Activated CD8-positive, alpha-beta memory T cell treated with anti-CD3 and anti-CD28 coated beads for 24 hours (primary cell): Measurements from ENCODE around the gene SAMD4B.
"Not testable (repeated sequence)": the region's sequence is repeated elsewhere in the genome, so short reads cannot be mapped to it uniquely, and the experiment has no call there.

Experiments
- DNase-seq: peaks from one replicate; pipeline ENCODE4 v3.0.0-alpha.2; 2020

The SAMD4B gene

DNA sequence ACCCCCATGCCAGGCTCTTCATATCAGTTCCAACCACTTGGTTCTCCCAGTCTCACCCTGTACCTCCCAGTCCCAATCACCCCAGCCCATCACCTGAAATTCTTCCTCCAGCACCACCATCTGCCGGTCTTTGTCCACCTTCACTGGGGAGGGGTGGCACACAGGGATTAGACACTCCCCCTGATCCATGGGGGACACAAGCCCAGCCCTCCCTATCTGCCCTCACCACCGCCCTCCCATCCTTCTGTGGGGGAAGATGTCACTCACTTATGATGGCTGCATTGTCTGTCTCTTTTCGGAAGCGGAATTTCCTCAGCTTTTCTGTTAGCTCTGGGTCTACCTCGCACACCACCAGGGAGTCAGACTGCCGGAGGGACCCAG lies 7.1 kb upstream of the SAMD4B start:
- no peak for DNase-seq

DNA sequence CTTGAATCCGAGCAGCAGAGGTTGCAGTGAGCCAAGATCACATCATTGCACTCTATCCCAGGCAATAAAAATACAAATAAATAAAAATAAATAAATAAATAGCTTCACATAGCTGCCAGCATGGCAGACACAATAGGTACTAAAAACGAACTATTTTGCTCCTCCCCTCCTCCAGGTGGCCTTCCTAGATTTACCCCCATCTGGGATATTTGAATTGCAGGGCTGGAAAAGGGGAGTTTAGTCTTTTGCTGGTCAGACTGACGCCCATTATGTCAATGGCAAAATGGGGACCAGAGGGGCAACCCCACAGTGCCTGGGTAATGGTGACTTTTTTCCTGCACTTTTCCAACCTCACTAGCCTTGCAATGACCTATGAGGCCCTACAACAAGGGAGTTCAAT lies 5.7 kb upstream of the SAMD4B start:
- DNase-seq: no peak

DNA sequence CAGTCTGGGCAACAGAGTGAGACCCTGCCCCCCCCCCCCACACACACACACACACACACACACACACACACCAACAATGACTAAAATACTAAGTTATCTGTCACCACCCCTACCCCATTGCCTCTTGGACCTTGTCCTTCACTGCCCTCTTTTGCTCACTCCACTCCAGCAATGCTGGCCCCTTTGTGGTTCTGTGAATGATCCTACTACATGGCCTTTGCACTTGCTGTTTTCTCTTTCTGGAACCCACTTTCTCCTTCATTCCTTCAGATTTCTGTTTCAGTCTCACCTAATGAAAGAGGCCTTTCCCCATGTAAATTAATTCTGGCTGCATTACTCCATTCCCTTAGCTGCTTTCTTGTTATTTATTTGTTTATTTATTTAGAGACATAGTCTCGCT lies 2.5 kb upstream of the SAMD4B start:
- DNase-seq: no peak

DNA sequence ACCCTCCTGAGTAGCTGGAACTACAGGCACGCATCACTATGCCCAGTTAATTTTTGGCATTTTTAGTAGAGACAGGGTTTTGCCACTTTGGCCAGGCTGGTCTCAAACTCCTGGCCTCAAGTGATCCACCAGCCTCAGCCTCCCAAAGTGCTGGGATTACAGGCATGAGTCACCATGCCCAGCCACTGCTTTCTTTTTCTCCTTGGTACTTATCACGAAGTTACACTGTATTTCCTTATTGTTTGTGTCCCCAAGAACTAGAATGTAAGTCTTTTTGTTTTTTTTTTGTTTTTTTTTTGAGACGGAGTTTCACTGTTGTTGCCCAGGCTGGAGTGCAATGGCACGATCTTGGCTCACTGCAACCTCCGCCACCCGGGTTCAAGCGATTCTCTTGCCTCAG lies 2.1 kb upstream of the SAMD4B start:
- DNase-seq: not testable (repeated sequence)

DNA sequence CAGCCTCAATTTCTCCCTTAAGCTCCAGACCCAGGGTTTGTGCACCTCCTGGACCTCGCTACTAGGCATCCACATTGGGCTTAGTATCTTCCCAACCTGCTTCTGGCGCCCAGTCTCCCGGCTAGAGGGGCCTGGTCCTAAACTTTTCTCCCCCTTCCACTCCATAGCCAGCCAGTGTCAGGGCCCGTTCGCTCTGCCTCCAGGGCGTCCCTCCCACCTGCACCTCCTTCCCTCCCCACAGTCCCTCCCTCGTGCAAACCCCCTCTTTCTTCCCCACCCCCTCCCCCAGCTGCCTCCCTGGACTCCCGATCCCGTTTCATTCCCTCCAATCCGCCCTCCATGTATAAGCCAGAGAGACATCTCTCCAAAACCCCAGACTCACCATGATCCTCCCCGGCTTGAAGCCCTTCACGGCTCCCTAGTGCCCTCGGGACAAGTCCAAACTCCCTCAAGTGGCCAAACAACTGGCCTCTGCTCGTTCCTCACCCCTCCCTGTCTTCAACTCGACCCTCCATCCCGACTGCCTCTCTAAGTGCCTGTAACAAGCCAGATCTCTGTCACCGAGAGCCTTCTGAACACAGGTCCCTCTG lies 997 bp upstream of the SAMD4B start:
- DNase-seq: no peak

DNA sequence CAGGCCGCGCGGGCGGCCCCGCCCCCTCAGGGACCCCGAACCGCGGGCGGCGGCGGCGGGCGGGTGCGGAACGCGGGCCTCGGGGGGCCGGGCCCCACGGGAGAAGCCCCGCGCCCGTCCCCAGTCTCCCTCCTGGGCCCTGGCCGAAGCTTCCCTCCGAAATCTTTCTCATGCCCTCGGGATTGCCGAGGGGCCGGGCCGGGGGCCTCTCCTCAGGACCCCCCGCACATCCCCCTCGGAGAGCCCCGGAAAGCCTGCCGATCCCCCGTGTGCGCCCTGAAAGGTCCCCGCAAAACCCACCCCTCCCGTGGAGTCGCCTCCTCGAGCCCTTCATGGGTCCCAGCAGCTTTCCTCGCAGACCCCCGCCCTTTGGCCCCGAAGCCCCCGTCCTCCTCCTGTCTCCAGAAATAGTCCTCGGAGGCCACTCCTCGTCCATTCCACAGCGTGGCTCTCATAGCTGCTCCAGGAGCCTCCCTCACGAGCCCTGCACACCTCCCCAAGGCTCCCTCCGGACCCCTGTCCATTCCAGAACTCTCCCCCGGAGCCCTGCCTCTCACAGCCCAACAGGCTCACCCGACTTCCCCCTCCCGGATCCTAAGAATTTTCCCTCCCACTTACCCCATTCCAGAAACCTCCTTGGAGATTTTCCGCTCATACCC lies 555 bp downstream of the SAMD4B start:
- peak; percentile 66 for DNase-seq

DNA sequence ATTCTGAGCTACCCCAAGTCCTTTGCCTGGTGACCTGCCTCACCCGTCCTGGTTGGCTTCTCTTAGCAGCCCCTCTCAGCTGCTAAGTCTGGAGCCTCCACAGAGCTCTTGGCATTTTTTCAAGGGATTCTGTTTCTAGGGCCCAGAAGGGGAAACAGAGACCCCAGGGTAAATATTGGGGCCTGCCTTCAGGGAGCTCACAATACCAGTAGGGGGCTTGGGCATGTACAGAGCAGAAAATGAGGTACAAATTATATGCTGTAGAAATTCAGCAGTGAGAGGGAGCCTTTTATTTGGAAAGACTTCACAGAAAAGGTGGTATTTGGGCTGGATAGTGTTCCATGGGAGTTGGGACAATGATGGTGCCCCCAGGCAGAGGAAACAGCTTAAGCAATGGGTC lies 3.7 kb downstream of the SAMD4B start:
- no peak for DNase-seq

DNA sequence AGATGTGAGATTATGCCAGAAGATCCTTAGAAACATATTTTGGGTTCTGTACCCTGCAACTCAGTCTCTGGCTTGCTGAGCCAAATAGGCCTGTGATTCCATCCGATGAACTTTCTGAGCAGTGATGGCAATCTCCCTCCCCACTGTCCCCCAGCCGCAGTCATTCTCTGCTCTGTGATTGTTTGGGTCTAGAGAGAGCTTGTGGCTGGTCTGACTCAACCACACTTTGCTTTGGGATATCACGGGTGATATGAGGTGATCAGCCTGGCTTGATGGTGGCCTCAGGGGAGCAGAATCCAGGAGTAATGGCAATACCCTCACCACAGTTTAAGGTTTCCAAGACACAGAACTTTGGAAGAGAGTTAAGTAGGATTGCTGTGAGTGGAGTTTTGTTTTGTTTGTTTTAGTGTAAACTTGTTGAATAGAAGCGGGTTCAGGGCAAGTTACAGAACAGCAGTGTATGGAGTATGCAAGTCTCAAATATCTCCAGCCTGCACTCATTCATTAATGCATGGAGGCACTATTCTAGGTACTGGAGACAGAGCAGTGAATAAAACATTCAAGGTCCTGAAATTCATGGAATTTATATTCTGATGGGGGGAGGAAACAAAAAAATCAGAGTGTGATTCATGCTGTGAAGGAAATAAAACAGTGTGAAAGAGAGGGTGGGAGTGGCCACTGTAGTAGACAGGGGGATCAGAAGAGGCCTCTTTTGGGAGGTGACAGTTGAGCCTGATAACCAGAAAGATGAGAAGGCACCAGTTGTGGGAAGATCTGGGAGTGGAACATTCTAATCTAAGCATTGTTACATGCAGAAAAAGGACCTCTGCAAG lies 5.3 kb downstream of the SAMD4B start:
- no peak for DNase-seq

DNA sequence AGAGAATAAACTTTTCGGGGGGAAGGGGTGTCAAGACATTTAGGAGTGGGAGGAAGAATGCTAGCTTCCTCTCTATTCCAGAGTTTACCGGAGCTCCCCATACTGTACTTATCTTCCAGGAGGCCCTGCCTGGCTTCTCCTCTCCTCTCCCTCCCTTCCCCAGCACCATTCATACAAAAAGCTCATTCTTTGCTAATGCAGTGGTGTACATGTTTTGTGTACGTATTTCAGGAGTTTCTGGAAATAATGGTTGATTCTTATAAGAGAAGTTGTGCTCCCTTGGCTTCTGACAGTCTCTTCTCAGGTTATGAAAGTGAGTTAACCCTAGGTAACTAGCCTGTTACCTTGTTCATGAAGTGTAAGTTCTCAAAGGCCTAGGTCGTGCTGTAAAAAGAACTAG lies 7.1 kb downstream of the SAMD4B start:
- DNase-seq: no peak

DNA sequence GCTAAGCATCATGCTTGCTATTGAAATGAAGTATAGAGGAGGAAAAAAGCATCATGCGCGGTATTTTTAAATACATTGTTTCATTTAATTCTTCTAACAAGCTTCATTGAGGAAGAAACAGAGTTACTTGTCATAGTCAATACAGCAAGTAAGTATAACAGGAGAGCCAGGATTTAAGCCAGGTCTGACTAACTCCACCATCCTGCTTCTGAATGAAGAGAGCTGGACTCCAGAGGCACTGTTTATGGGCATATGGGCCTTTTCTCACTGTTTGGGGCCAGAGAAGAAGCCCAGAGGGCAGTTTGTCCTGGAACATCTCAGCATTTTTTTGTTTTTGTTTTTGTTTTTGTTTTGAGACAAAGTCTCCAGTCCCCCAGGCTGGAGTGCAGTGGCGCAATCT lies 7.9 kb downstream of the SAMD4B start:
- no peak for DNase-seq

DNA sequence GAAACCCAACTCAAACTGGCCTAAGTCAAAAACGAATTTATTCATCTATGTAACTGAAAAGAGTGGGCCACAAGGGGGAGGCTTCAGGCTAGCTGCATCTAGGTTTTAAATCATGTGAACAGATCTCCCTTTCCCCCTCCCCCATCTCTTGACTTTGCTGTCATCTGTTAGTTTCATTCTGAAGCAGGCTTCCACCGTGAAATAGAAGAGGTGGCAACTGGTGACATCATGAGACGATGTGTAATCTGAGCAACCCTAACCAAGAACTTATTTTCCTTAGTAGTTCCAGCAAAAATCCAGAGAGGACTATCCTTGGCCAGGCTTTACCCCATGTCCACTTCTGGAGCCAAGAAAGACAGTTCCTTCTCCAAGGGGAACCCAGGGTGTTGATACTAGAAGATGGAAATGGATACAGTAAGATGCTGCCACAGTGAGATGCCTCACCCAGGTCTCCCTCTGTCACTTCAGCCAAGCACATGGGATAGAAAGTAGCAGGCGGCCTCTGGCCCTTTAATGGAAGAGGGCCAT lies 9.4 kb downstream of the SAMD4B start:
- no peak for DNase-seq

DNA sequence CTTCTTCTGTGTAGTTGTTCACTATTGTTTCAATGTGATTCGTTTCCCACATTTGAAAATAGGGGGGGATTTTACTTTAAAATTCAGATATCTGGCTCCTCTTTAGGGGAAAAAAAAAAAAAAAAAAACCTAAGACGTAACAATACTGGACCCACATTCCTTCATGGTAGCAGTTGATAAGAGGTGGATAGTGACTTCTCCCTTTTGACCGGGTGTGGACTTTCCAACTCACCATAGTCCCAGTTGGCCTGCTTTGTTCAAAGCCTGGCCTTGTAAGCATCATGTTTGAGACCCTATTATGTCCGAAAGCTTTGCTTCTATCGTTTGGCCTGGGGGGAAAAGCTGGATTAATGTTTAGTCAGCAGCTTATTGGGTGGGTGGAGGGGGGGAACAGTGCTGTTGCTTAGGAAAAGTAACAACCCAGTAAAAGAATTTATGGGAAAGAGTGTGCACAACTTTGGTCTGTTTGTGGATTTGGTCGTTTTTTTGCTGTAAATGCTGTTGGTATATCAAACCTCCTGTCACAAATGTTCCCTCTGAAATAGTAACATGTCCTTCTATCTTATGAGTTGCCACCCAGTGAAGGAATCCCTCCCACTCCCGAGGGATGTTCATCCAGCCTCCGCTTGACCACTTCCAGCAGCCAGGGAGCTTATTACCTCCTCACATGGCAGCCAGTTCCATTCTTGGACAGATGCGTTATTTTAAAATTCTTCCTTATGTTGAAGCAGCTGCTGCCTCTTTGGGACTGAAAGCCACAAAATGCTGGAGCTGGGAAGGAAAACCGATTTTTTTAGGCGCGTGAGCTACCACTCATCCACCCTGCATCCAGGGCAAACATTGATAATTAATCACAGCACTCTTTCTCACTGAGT lies 10.4 kb downstream of the SAMD4B start:
- DNase-seq: no peak

DNA sequence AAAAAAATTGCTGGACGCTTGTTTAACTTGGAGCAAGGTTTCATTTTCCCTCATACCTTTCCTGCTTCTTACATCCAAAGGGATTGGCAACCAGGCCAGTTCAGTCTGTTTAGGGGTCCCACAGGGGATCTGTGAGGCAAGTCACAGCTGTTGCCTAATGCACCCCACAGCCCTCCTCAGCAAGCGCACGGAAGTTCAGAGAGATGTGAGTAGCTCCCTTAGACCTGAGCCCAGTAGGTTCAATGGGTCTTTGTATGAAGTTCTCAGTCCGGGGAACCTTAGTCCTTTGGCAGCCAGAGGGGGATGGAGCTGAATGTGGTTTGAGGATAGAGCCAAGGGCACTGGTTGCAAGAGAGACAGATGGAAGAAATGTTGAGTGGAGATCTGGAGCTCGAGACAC lies 13.0 kb downstream of the SAMD4B start:
- DNase-seq: no peak

DNA sequence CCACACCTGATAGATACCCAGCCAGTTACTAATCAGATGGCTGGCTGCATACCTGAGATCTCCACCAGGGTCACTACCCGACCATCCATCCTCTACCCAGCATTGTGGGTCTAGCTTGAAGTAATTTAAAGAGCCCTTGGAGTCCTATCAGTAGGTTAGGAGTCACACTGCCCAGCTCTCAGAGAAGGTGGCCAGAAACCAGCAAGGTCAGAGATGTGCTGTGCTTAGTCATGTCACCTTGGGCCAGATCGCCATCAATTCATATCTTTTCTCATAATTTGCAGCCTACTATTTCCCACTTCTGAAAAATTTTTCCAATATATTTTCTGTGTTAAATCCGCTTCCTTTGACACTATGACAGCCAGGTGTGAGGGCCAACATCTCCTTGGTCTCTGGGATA lies 13.9 kb downstream of the SAMD4B start:
- no peak for DNase-seq

DNA sequence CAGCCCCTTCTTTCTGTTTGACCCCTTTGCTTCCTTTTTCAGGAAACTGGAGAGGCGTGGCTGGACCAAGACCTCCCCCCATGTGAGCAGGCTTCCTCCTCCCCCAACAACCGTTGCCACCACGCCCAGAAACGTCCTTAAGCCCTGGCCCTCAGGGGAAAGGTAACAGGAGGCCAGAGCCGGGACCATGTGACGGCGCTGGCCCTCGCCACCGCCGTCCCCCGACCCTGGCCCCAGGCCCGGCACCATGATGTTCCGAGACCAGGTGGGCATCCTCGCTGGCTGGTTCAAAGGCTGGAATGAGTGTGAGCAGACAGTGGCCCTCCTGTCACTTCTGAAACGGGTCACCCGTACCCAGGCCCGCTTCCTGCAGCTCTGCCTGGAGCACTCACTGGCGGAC lies 14.4 kb downstream of the SAMD4B start:
- no peak for DNase-seq

DNA sequence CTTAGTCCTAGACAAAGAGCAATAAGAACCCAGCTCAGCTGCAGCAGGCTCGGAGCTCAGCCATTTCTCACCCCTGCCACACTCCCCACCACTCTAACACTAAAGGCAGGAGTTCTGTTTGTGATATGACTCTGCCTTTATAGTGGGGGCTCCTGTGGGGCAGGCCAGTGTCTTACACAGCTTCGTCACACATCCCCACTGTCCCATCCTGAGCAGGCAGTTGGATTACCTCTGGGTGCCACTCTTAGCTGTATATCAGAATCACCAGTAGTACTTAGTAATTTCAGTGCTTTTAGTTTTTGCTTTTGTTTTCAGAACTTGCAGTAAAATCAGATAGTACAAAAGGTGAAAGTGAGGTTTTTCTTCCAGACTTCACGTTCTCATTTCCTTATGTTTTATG lies 16.8 kb downstream of the SAMD4B start:
- no peak for DNase-seq

DNA sequence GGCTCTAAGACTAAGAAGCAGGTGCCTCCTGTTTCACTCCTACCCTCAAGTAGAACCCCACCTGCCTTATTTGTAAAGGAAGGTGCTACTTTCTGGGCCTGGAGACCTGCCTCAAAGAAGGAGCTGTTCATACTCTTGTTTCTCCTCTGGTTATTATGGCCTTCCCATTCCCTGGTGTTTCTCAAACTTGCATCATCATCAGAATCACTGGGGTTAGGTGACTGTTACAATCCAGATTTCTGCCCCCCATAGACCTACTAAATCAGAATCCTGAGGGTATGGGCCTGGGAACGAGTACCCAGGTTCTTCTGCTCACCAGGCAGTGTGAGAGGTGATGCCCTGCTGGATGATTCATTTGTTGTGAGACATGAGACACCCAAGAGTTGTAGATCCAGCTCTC lies 18.4 kb downstream of the SAMD4B start:
- DNase-seq: no peak

DNA sequence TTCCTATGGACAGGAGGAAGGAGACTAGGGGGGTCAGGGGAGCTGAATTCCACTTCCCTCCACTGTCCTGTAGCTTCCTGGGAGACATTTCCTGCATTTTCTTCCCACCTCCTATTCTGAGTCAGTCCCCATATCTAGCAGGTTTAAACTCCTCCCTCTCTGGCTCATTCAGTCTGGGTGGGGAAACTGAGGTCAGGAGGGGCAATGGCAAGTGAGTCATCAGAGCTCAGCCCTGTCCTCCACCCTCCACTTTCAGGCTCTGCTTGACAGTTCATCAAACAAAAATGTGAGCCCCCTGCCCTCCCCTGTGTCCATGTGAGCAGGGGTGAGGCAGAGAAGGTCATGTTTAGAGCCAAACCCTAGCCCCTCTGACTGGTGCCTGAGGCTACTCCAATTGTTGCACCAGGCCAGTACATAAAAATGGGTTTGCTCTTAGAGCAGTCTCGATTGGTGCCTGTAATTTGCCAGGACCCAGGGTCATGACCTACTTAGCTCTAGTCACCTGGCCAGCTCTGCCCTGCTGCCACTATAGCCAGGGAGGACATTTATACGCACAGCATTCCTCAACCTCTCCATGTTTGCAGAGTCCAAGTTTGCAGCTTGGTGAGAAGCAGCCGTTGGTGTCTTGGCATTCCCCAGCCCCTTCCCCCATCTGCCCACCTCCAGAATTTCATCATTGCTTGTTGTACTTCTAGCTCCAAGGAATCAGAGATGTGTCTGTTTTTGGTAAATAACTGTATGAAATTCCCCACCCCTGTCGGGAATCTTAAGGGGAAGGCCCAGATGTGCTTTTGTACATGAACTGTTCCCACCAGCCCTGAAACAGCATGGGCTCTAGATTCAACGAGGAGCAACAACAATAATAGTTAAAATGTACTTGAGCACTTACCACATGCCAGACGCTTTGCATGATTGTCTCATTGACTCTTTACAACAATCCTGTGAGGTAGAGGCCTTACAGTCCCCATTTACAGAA lies 20.7 kb downstream of the SAMD4B start:
- no peak for DNase-seq

DNA sequence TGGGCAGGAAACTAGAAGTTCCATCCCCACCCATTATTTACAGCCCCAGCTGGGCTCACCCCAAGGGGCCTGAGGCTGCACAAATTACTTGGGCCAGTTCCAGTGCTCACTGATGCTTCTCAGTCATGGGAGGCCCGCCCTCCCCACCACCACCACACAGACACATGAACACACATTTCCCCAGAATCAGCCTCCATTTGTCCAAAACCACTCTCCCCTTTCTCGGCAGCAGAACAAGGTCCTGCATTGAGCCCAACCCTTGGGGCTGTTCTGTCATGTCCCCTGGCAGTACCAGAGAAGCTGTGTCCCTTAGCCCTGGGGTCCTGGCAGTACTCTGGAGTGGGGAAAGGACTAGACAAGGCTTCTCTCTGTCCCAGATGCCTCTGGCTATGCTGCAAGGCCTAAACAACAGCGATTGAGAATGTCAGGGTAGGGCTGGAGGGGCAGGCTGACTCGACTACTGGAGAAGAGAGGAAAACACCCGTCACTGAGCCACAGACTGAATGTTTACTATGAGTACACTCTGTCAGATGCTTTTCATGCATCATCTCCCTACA lies 21.8 kb downstream of the SAMD4B start:
- no peak for DNase-seq

DNA sequence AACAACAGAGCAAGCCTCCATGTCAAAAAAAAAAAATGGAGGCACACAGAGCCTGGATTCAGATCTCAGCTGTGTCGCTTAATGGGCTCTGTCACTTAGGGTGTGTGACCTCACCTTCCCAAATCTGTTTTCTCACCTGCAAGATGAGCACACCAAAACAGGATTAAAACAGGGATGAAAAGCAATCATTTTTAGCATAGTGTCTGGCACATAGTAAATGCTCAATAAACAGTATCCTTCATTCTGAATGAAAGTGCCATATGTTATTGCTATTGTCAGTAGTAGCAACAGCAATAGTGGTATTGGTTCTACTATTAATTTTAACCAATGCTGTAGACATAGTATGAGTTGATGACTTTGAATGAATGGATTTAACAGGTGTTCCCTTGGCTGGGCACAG lies 23.3 kb downstream of the SAMD4B start:
- DNase-seq: no peak

DNA sequence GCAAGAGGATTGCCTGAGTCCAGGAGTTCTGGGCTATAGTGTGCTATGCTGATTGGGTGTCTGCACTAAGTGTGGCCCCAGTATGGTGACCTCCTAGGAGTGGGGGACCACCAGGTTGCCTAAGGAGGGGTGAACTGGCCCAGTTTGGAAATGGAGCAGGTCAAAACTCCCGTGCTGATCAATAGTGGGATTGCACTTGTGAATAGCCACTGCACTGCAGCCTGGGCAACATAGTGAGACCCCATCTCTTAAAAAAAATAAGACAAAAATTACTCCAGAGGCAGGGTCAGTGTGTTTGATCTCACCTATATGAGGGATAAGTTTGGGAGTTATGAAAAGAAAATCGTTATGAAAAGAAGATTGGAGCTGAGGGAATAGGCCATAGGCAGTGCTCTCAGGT lies 27.0 kb downstream of the SAMD4B start:
- no peak for DNase-seq

DNA sequence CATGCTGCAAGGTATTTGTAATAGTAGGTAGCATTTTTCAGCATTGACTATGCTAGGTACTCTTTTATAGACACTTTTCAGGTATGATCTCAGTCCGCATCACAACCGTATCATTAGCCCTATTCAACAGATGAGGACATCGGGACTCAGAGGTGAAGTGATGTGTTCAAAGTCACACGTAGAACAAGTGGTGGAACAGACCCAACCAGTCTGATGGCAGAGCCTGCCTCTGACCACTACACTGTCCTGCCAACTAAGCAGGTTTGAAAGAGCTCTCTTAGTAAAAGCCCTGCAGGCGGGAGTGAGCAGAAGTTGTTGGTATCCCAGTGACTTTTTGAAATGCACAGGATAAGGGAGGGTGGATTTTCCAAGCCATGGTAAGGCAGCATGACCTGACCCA lies 28.5 kb downstream of the SAMD4B start:
- no peak for DNase-seq
